Stimulated activated CD4-positive, alpha-beta T cell treated with anti-CD3 and anti-CD28 coated beads, Interleukin-15, amount 100 ng/mL, for 24 hours (primary cell): ENCODE data around the gene H2AZ1.
"Not testable (repeated sequence)": the region's sequence is repeated elsewhere in the genome, so short reads cannot be mapped to it uniquely, and the experiment has no call there.

ENCODE experiments used
- DNase-seq: peaks from one replicate; pipeline ENCODE4 v3.0.0-alpha.2; 2020

The H2AZ1 gene

DNA sequence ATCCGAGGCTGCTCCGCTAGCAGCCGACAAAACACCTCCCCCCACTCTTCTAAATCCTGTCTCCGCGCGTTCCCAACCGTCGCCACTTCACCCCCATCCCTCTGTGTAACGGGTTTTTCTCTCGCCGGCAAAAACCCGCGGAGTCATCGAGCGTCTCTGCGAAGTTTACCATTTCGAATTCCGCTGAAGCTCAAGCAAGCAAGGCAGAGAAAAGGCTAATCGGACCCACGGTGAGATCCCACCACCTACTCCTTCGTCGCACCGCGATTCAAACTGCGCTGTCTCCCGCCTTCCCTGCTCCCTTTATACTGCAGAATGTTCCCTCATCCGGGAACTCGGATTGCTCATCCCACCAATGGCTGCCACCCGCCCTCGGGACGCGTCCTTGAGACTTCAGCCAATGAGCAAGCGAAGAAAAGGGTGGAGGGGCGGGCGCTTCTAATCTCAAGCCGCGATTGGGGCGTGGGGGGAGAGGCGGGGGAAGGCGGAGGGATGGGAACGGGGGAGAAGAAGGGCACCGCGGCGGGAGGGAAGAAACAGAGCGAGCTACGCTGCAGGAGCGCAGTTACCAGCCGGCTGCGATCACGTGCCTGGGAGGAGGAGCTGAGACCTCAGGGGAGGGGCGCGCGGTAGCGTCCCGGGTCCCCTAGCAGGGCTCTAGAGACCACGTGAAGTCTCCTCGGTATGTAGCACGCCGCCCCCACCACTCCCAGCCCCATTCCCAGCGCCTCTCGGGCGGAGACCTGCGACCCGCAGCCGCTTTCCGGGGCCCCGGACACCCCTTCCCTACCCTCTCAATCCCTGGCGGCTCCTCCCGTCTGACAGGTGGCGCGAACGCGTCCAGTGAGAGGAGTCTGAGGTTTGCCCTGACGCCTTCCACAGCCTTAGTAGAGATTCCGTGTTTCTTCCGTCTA is at the start of gene H2AZ1:
TSS of gene H2AZ1 (minus strand) at position 277 of the 914 bp plus-strand sequence. CDS start at position 172, 105 bp downstream.
- DNase-seq, result peak; percentile 99

DNA sequence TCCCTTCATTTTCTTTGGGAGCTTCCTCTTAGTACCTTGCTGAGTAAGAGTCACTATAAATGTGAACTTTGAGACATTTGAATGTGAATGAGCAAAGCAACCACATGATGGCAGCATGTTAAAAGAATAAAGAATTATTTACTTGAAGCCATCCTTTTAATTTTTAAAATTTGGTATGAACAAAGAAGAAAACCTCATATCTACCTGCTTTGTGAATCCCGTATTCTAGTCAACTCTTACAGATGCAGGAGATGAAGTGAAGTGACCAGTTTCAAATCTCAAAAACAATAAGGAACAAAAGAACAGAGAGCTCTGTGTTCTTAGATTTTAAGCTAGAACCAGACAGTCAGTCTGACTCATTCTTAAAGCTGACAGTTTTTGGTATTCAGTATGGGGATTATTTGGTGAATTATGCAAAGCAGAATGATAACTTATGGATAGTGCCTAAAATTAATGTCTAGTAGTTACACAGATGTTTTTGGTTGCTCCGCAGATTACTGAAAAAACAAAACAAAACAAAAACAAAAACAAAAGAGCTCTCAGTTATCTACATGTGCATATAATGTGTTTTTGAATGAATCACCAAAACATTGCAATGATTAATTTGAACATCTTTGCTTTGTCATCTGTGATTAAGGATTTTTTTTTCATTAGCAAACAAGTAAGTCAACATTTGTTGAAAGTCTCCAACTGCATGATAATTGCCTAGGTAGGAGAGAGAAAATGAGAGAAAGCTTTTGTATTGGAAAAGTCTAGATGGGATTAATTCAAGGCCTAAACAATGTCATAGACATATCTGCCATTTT is 48.2 kb upstream of the H2AZ1 start:
- no peak for DNase-seq

DNA sequence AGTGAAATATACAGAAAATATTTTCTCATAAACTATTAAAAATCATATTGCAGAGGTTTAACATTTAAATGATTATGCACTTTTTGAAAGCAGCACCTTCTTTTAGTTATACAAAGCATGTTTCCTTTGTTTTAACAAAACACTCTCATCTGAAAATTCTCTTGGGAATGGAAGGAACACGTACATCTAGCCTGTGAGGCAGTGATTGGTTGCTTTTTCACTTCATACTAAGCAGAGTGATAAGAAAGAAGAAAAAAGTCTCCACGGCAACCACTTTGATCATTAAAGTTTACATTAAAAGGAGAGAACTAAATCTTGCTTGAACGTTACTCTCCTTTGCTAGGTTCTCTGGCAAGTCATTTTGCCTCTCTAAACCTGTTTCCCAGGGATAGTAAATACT is 41.7 kb upstream of the H2AZ1 start:
- DNase-seq, result no peak

DNA sequence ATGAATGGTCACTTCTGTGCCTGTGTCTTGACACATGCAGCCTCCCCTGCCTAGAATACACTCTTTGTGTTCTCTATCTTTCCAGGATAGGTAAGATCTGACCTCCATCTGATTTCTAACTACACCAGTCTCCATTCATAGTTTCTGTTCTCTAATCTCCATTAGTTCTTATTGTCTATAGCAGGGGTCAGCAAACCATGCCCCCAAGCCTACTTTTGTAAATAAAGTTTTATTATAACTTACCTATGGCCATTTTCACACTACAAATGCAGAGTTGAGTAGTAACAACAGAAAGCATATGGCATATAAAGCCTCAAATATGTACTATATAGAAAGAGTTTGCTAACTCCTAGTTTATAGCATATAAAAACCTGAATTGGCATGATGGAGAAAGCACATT is 37.6 kb upstream of the H2AZ1 start:
- no peak for DNase-seq

DNA sequence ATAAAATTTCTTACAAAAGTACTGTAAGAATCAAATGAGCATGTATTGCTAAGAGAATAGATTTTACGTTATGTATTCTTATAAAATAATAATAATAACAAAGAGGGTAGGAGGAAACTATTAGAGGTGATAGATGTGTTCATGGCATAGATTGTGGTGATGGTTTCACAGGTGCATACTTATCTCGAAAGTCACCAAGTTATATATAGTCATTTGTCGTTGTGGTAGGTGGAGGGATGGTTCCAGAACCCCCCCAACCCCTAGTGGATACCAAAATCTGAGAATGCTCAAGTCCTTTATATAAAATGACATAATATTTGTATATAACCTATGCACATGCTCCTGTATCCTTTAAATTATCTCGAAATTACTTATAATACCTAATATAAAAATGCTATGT is 36.7 kb upstream of the H2AZ1 start:
- DNase-seq, result no peak

DNA sequence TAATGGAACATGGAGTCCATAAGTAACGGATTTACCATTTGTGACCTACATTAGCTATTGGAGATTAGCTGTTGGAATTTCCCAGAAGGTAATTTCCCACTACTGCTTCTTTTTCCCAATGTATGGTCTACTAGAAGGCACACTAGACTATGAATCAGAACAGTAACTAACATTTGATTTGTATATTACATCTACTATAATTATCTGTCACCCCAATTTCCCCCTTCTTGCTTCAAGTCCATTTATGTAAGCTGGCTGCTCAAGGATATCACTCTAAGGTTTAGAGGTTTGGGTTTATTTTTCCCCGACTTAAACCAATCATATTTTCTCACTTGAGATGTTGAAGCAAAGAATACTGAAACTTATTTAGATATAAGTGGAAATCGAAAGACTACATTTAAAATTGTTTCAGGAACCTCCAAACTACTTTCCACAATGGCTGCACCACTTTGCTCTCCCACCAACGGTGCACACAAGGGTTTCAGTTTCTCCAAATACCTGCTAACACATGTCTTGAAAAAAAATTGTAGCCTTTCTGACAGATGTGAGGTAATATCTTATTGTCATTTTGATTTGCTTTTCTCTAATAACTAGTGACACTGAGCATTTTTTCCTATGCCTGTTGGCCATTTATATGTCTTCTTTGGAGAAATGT is 33.3 kb upstream of the H2AZ1 start:
- no peak for DNase-seq

DNA sequence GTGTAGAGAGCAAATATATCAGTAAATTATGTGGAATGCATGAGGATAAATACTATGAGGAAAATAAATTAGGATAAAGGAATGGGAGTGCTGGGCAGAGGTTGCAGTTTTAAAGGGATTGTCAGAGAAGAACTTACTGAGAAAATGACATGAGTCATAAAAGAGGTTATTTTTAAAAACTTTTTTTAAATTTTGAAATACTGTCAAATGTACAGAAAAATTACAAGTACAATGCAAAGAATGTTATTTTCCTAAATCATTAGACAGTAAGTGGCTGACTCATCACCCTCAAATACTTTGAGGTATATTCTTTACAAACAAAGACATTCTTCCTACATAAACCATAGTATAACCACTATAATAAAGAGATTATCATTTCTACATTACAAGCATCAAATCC is 29.8 kb upstream of the H2AZ1 start:
- DNase-seq, result no peak

DNA sequence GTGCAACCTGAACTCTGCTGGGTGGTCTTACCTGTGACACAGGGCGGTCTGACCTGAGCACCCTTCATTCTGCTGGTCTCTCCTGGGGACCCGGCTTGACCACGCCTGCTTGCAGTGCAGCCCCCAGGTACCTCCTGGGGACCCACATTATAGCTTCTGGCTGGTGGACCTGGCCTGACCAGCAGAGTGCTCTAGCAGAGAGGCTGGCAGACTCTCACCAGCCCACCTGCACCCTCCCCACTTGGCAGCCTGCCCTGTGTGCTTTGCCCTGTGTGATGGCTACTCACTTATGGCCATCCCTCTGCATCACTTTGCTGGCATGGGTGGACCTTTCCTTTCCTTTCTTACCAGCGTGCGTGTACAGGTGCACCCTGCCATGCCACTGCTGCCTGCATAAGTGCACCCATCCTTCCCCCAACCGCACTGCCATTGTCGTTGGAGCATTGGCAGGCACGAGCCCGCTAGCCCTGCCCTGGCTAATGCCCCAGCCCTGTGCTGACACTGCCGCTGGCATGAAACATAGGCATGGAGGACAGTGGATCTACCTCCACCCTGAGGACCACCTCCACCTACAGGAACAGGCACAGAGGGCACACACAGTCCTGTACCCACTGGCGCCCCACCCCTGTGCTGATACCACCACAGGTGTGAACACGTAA is 21.5 kb upstream of the H2AZ1 start:
- DNase-seq, result no peak

DNA sequence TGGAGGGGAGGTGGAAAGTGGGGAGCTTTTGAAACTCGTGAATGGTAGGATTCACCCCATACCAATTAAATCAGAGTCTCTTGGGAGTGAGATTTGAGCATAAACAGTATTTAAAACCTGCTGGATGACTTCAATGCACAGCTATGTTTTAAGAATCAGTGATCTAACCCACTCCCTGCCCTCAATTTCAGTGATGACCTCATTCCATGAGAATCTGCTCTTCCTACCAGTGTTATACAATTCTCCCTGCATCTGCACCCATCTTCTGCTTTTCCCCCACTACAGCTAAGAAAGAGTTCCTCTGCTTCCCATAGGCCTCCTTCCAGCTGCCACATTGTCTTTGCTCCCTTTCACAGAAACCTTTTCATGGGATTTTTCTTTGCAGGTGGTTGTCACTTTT is 18.3 kb upstream of the H2AZ1 start:
- no peak for DNase-seq

DNA sequence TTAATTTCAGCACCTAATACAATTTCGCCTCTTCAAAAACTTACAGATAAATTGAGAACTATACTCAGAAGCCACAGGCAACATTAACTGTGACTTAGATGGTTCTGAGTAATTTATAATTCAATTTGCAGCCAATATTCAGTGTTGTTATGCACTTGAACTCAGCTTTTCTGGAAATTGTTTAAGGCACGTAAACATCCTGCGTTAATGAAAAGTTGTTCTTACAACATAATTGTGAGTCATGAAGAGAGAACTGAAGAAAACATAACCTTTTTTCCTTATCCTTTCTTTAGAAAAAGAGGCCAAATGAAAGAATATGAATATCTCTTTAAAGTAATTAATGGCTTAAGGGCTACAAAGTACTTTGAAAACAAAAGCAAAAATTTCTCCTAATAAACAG is 16.6 kb upstream of the H2AZ1 start:
- DNase-seq, result no peak

DNA sequence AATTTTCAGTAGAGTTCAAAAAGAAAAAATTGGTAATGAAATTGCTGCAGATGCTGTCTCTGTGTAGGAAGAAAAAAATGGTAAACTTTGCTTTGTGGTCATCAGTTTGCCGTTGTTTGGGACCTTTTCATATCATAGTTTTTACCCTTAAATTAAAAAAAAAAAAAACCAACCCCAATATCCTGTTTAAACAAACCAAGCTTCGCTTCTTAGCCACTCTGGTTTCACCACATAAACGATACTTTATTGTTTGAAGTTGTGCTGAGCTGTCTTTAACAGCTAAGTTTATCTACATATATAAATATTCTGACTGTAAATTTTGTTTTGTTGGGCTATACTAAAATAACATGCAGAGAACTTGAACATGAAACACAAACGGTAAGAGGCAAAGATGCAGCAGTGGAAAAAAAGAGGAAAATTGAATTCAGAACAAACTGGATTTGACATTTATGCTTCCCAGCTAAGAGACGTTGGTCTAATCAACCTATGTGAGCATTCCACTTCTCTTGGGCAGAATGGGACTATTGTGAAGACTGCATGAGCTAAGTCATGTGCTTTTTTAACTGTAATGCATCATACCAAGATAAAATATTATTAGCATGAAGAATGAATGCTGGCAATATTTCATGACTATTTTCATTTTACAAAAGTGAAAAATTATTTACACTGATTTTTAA is 15.7 kb upstream of the H2AZ1 start:
- DNase-seq, result no peak

DNA sequence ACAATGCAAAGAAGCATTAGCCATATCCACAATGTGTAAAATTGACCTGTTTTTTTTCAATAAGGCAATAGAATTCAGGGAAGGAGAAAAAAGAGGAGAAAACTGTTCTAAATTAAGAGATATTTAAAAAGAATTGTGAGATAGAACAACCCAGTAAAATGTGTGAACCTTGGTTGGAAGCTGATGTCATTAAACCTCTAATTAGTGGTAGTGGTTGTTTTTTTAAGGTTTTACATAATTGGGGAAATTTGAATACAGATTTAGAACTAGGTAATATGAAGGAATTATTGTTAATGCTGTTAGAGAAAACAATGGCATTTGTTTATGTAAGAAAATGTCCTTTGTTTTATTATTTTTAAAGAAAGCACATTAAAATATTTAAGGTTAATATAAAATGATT is 15.1 kb upstream of the H2AZ1 start:
- no peak for DNase-seq

DNA sequence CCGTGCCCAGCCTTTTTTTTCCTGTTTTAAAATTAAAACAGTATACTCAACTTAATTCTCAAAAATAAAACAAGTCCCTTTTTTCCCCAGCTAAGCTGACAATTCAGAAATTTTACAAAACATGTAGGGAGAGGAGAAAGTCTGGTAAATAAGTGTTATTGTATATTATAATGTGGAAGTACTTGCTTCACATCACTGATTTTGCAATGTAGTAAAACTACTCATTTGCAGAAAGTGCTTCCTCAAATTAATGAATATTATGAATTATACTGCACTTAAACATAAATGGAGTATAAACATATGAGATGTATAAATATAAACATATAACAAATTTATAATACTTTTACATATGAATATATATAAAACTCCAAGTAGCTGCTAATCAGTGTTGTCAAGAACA is 11.6 kb upstream of the H2AZ1 start:
- no peak for DNase-seq

DNA sequence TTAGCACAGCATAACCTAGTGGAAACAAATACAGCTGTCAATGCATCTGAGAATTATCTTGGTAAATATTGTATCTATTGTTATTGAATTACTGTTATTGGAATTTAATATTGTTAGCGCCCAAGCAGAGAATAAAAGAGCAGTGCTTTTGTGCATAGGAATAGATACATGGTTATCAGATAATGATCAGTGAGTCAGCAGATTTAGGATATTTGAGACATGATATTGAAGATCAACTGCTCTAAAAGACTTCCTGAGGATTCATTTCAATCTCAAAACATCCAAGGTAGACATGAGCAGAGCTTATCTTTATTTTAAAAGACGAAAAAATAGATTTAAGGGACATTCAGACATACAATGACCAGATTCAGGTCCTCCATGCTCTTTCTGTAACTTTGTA is 10.6 kb upstream of the H2AZ1 start:
- no peak for DNase-seq

DNA sequence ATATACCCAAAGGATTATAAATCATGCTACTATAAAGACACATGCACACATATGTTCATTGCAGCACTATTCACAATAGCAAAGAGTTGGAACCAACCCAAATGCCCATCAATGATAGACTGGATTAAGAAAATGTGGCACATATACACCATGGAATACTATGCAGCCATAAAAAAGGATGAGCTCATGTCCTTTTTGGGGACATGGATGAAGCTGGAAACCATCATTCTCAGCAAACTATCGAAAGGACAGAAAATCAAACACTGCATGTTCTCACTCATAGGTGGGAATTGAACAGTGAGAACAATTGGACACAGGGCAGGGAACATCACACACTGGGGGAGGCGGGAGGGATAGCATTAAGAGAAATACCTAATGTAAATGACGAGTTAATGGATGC is 8.1 kb upstream of the H2AZ1 start:
- DNase-seq, result not testable (repeated sequence)

DNA sequence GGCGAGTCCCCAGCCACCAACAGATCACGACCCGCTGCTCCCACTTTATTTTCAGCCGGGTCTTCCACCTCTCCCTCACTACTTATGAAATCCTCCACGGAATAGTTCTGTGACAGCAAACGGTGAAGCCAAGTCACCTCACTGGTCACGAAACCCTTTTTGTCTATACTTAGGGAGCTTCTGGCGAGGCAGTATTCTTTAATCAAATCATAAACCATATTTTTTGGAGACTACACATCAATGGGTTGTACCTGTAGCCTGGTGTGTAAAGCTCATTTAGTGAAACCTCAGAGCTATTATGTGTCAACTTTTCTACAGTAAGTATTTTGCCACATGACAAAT is 809 bp upstream of the H2AZ1 start:
- DNase-seq, result no peak

DNA sequence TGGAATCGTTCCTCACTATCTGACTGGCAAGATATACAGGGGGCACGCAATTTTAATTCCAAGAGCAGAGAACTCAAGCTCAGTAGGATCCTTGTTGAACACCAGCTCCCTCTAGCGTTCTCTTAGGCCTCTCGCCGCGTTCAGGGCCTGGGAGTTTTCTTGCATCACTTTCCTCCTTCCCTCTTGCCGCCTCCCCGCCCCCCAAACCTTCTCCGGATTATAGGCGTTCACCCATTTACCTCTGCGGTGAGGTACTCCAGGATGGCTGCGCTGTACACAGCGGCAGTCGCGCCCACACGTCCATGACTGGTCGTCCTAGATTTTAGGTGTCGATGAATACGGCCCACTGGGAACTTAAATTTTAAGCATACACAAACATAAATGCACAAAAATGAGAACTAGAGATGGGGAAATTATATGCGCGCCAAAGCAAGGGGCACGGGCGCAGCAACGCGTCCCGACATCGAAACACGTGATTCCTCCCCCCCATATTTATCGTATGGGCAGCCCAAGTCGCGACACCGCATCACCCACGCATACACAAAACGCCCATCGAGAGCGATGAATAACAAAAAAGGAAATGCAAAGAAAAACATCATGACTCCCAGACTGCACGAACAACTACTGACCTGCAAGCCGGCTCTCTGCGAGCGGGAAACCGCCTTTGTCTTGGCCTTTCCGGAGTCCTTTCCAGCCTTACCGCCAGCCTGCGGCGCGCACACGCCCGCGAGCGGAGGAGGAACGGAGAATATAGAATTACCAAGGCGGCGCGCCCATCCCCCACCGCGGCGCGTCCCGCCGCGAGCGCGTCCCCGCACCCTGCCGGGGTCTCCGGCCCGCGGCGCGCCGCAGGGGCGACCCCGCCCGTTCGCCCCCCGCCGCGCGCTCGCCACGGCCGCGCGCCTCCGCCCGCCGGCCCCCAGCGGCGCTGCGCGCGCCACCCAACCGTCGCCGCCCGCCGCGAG is 759 bp downstream of the H2AZ1 start:
- DNase-seq, result peak; percentile 95

DNA sequence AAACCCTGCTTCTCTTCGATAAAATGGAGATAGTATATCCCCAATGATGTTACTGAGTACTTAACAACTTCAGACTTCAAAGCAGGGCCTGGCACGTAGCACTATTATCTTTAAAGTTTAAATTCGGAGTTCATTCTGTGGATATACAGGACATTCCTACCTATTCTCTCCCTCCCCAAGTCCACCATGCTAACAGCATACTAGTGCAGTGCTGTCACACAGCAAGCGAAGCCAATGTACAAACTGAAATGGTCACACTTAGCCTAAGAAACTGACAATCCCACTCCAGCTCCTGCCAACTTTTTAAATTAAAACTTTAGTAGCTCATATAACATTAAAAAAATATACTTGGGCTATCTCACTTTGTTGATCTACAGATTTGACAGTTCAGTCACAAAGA is 2.5 kb downstream of the H2AZ1 start:
- DNase-seq, result no peak

DNA sequence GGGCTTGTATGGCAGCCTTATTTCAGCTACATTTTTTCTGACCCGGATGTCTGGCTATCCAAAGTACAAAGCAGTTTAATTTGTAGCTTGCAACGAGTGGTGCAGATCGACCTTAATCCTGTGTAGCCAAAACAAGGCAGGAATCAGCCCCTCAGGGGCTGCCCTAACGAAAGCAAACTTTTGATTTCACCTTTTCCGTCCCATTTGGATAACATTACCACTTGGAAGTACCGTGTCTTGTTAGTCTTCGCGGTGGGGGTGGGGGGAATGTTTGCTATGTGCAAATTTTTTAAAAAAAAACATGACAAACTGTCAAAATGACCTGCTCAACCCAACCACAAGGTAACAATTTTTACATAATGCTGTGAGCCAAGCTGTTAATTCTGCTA is 2.9 kb downstream of the H2AZ1 start:
- peak; percentile 12 for DNase-seq

DNA sequence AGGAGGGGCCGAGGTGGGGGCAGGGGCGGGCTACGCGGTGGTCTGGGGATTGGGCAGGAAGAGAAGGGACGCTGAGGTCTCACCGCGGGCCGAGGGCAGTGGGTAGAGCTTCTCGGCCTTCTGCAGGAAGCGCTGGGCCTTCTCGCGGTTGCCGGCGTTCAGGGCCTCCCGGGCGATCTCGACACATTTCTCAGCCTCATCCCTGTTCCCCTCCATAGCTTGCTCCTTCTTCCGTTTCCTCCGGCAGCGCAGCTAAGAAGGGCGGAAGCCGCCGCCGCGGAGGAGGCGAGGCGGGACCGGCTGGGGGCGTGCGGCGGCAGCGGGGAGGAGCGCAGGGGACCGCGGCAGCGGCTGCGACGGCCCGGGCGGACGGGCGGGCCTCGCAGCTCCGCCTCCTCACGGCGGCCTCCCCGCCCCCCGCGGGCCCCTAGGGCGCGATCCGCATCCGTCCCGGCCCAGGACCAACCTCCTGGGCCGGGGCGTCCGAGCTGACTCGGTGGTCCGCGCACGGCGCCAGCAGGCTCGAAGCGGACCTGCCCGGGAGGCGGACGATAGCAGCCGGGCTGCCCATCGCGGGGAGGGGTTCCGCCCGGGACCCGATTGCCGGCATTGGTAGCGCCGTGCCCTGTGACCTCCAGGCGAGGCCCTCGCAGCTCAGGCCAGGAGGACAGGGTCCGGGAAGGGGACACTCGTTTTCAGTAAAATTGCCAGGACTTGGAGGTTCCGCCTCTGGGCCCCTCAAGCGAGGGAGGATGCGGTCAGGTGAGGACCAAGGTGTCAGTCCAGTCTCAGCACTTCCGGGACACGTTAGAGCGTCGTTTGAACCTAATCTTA is 3.5 kb downstream of the H2AZ1 start, which contains the start of gene DNAJB14:
TSS of gene DNAJB14 (minus strand) at position 263 of the 834 bp plus-strand sequence. CDS start at position 216, 47 bp downstream.
- DNase-seq, result peak; percentile 87
